HCT116 (cell line): ENCODE results near the gene DNAJC1. TPM values are rescaled to one million over a fixed set of nuclear protein-coding genes. Genes with fewer than 3 reads are reported as not detected.
A peak's percentile ranks its signal among the peaks of the same experiment; 100 is the strongest.

Source experiments
- ATAC-seq: fragments of 200-7000 bp; cut with Tn5 transposase; 2 replicates; pipeline ENCODE4 v1.9.1; 2020; ENCODE audit warnings: mild to moderate bottlenecking, moderate library complexity
- BruUV-seq: library from RNA; stranded (reverse); fragments of 400-500 nt; replicated peaks from 2 replicates; lab custom pipeline; 2021; lab: Mats Ljungman, UMichigan
- CTCF ChIA-PET: fragments of 300-600 bp; sonication (Branson Sonifier 250); formaldehyde crosslinking; loops from one replicate; lab custom pipeline; 2021; ENCODE audit warnings: antibody characterized with exemption; lab: Charles Lee
- POLR2A ChIA-PET: fragments of 300-600, 350-600 bp; sonication (Branson Sonifier 250); formaldehyde crosslinking; loops from one replicate; lab custom pipeline; 2021; ENCODE audit warnings: antibody characterized with exemption; lab: Charles Lee
- RAD21 ChIA-PET, 2 experiments: fragments of 300-600 bp; sonication (Branson Sonifier 250); formaldehyde crosslinking; loops; one replicate each; lab custom pipeline; 2023; ENCODE audit warnings: low total read pairs in 2 of 2; ENCODE audit not compliant: uncharacterized antibody in 2 of 2, unreplicated experiment in 2 of 2, low non-redundant PET in 1 of 2; lab: Charles Lee
- DNase-seq: peaks from one replicate; pipeline ENCODE4 v3.0.0-alpha.2; 2010; ENCODE audit warnings: low read depth, low spot score
- H2AFZ ChIP-seq: fragments of 200-600 bp; shearing (Covaris generic), sonication (generic); 2 replicates; pipeline ENCODE4 v1.6.1; 2017; ENCODE audit warnings: low read depth, mixed run types, mixed read lengths, antibody characterized with exemption, low read length; ENCODE audit not compliant: poor library complexity, severe bottlenecking
- H3K27ac ChIP-seq: 2 replicates; pipeline ENCODE4 v1.5.1; 2012; ENCODE audit warnings: low read depth, low read length
- H3K27me3 ChIP-seq: fragments of 200-600 bp; sonication (generic); 2 replicates; pipeline ENCODE4 v1.6.1; 2016; ENCODE audit warnings: mixed run types, low read length, mixed read lengths; ENCODE audit not compliant: insufficient read depth
- H3K36me3 ChIP-seq, 2 experiments: fragments of 200-500 bp in 1 of 2; fragments of 200-600 bp in 1 of 2; sonication (Bioruptor generic) in 1 of 2; sonication (generic) in 1 of 2; 2 replicates each; pipeline versions ENCODE4 v1.5.1 to v1.6.1; 2014 to 2016; ENCODE audit warnings: low read length in 2 of 2, inconsistent platforms in 1 of 2, mixed read lengths in 1 of 2, mixed run types in 1 of 2; ENCODE audit not compliant: insufficient read depth in 2 of 2, control insufficient read depth in 1 of 2
- H3K4me1 ChIP-seq, 2 experiments: fragments of 200-600 bp in 1 of 2; sonication (generic) in 1 of 2; 2 replicates each; pipeline versions ENCODE4 v1.5.1 to v1.6.1; 2012 to 2017; ENCODE audit warnings: low read length in 2 of 2, inconsistent platforms in 1 of 2, mild to moderate bottlenecking in 1 of 2, mixed read lengths in 1 of 2, mixed run types in 1 of 2, moderate library complexity in 1 of 2; ENCODE audit not compliant: insufficient read depth in 2 of 2, control insufficient read depth in 1 of 2
- H3K4me2 ChIP-seq: fragments of 200-600 bp; sonication (generic); 2 replicates; pipeline ENCODE4 v1.6.1; 2017; ENCODE audit warnings: mixed run types, low read length, mixed read lengths
- H3K4me3 ChIP-seq, 2 experiments: fragments of 200-600 bp in 1 of 2; sonication (generic) in 1 of 2; replicated peaks in 1 of 2; 2 replicates each; pipeline ENCODE4 v1.5.1; 2011 to 2016; ENCODE audit warnings: low read length in 2 of 2, control low read depth in 1 of 2, low read depth in 1 of 2, mild to moderate bottlenecking in 1 of 2, mixed read lengths in 1 of 2, mixed run types in 1 of 2
- H3K79me2 ChIP-seq: fragments of 200-600 bp; sonication (generic); 2 replicates; pipeline ENCODE4 v1.6.1; 2017; ENCODE audit warnings: mild to moderate bottlenecking, mixed run types, low read length, moderate library complexity, mixed read lengths; ENCODE audit not compliant: insufficient read depth
- H3K9ac ChIP-seq: fragments of 200-600 bp; sonication (generic); 2 replicates; pipeline ENCODE4 v1.6.1; 2016; ENCODE audit warnings: low read length, mixed read lengths
- H3K9me2 ChIP-seq: fragments of 200-600 bp; sonication (generic), shearing (Covaris generic); 2 replicates; pipeline ENCODE4 v1.6.1; 2017; ENCODE audit warnings: mixed run types, mild to moderate bottlenecking, moderate library complexity; ENCODE audit not compliant: insufficient read depth
- H3K9me3 ChIP-seq, 2 experiments: fragments of 200-500 bp in 1 of 2; fragments of 200-600 bp in 1 of 2; sonication (Bioruptor generic) in 1 of 2; sonication (generic) in 1 of 2; 2 replicates each; pipeline ENCODE4 v1.6.1; 2014 to 2017; ENCODE audit warnings: low read length in 2 of 2, mixed read lengths in 2 of 2, inconsistent platforms in 1 of 2, low read depth in 1 of 2, mild to moderate bottlenecking in 1 of 2, mixed run types in 1 of 2, moderate library complexity in 1 of 2; ENCODE audit not compliant: control insufficient read depth in 1 of 2, insufficient read depth in 1 of 2
- H4K20me1 ChIP-seq: fragments of 200-600 bp; sonication (generic), shearing (Covaris generic); 2 replicates; pipeline ENCODE4 v1.6.1; 2017; ENCODE audit warnings: mixed run types, mild to moderate bottlenecking, moderate library complexity; ENCODE audit not compliant: insufficient read depth
- CBX3 ChIP-seq: IDR thresholded peaks from 2 replicates; pipeline ENCODE4 v1.6.1; 2012; ENCODE audit warnings: low read depth
- CEBPB ChIP-seq: IDR thresholded peaks from 2 replicates; pipeline ENCODE4 v1.6.1; 2012; ENCODE audit warnings: low read depth
- CTCF ChIP-seq, 3 experiments: fragments of 200-600 bp in 1 of 3; sonication (generic) in 1 of 3; IDR thresholded peaks in 2 of 3; conservative IDR thresholded peaks in 1 of 3; 2 replicates each; pipeline ENCODE4 v1.5.1; 2012 to 2017; ENCODE audit warnings: low read depth in 2 of 3, low read length in 2 of 3, antibody characterized with exemption in 1 of 3, borderline replicate concordance in 1 of 3, control low read depth in 1 of 3, mild to moderate bottlenecking in 1 of 3, mixed read lengths in 1 of 3, mixed run types in 1 of 3, moderate library complexity in 1 of 3; ENCODE audit not compliant: insufficient read depth in 1 of 3
- ELF1 ChIP-seq: IDR thresholded peaks from 2 replicates; pipeline ENCODE4 v1.6.1; 2012; ENCODE audit warnings: low read depth, borderline replicate concordance
- JUND ChIP-seq: IDR thresholded peaks from 2 replicates; pipeline ENCODE4 v1.6.1; 2012
- POLR2AphosphoS5 ChIP-seq: IDR thresholded peaks from 2 replicates; pipeline ENCODE4 v1.6.1; 2011; ENCODE audit warnings: mild to moderate bottlenecking, low read depth, low read length, moderate library complexity
- RAD21 ChIP-seq: IDR thresholded peaks from 2 replicates; pipeline ENCODE4 v1.6.1; 2012; ENCODE audit warnings: low read depth, mild to moderate bottlenecking
- SRF ChIP-seq: IDR thresholded peaks from 2 replicates; pipeline ENCODE4 v1.6.1; 2012; ENCODE audit warnings: low read depth
- YY1 ChIP-seq: IDR thresholded peaks from 2 replicates; pipeline ENCODE4 v1.6.1; 2011; ENCODE audit warnings: low read length, low read depth, moderate library complexity, mild to moderate bottlenecking; ENCODE audit not compliant: insufficient replicate concordance; ENCODE audit errors: extremely low read depth
- ZFX ChIP-seq: fragments of 450-650 bp; IDR thresholded peaks from 2 replicates; pipeline ENCODE4 v1.6.1; 2017
- intact Hi-C: fragments of 100-400 bp; cut with micrococcal nuclease; formaldehyde crosslinking; loops from 2 replicates; pipeline ENCODE4 v1.10.0; 2022
- total RNA-seq: library from RNA; stranded (reverse); gene quantifications from one replicate; pipeline ENCODE4 v1.2.1, GENCODE V29; 2021; ENCODE audit not compliant: unreplicated experiment

Gene DNAJC1
- total RNA-seq, 1 experiment from 2014 or later, result 17.9 TPM

DNA sequence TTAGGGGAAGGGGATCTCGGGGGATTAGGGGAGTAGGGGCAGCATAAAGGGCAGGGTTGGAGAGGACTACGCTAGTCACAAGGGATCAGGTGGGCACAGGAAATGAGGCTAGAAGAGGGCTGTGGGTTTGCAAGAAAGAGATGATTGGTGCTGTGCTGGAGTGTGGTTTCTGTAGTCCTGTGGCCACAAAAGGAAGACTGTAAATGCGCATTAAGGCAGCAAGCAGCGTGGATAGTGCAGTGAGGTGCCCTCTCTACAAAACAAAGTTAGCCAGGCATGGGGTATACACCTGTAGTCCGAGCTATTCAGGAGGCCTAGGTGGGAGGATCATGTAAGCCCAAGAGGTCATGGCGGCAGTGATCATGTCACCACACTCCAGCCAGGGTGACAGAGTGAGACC, 257.4 kb downstream of the DNAJC1 start:
- CTCF ChIA-PET, result no interaction called here
- H4K20me1 ChIP-seq, result no peaks in the 10 kb centered on the region
- no peak for TF ChIP-seq CEBPB

GRCh38 chr10:21744223-21744622, 259.3 kb downstream of the DNAJC1 start:
- no peaks in the 10 kb centered on the region for H4K20me1 ChIP-seq
- ChIA-PET RAD21 (no interaction called here), CTCF (no interaction called here), POLR2A (no interaction called here)
- no TSS peak for BruUV-seq
- H3K36me3 ChIP-seq, result peaks cover 11 to 29% of the 10 kb centered on the region in 2 experiments; a peak in 2 of 4 replicates
- H3K9ac ChIP-seq, result no peak overlapping the region
- no peaks in the 10 kb centered on the region for H3K79me2 ChIP-seq
- no peak for TF ChIP-seq CTCF (IDR thresholded peaks at IDR 0.05 in 2 of 3, conservative IDR thresholded peaks at IDR 0.05 in 1 of 3; ENCODE audit: borderline replicate concordance in 1 of 3, insufficient read depth in 1 of 3, low read depth in 2 of 3, low read length in 2 of 3)
- TF ChIP-seq JUND, result no peak
- TF ChIP-seq ZFX, result no peak
- no peak for TF ChIP-seq CEBPB
- TF ChIP-seq ELF1, result no peak
- TF ChIP-seq RAD21, result no peak
- no peak for TF ChIP-seq YY1
- no peak for TF ChIP-seq SRF
- TF ChIP-seq CBX3, result no peak
- TF ChIP-seq POLR2AphosphoS5, result no peak
- no peak overlapping the region for H3K27ac ChIP-seq
- peaks cover 2 to 6% of the 10 kb centered on the region in 2 experiments; a peak in 2 of 4 replicates for H3K4me1 ChIP-seq
- no peak overlapping the region for H3K4me3 ChIP-seq
- no peaks in the 10 kb centered on the region for H3K9me3 ChIP-seq
- no peak overlapping the region for H3K4me2 ChIP-seq
- no peaks in the 10 kb centered on the region for H3K27me3 ChIP-seq
- intact Hi-C loops, result no loop called here
- no peak for DNase-seq
- no peaks in the 10 kb centered on the region for H3K9me2 ChIP-seq
- no peak overlapping the region for H2AFZ ChIP-seq
- peak; percentile 9; the same call in 1 of the 2 replicates for ATAC-seq

More for the DNA sequence above, 257.4 kb downstream of the DNAJC1 start:
- Histone ChIP-seq H3K9me3 (no peaks in the 10 kb centered on the region), H3K36me3 (peaks cover 8 to 15% of the 10 kb centered on the region in 2 experiments; a peak in 2 of 4 replicates), H3K4me2 (no peak overlapping the region), H3K27ac (no peak overlapping the region), H3K9ac (no peak overlapping the region), H3K4me3 (no peak overlapping the region), H3K4me1 (peaks cover 20 to 25% of the 10 kb centered on the region in 2 experiments), H3K79me2 (no peaks in the 10 kb centered on the region), H3K9me2 (no peaks in the 10 kb centered on the region), H3K27me3 (no peaks in the 10 kb centered on the region), H2AFZ (no peak overlapping the region)
- intact Hi-C loops, result no loop called here
- no peak for DNase-seq
- ChIA-PET POLR2A (interaction anchor here (0.6 kb wide), 1 partner anchor 272 kb away, joined by 4 read pairs; no protein-coding TSS in a partner anchor), RAD21 (no interaction called here)
- BruUV-seq, result no TSS peak
- ATAC-seq, result no peak
